T-cell (primary cell): Measurements from ENCODE around the gene CYP24A1. TPM values are rescaled to one million over a fixed set of nuclear protein-coding genes. Genes with fewer than 3 reads are reported as not detected.

Experiments
- ATAC-seq, 4 experiments: fragments of 200-7000 bp in 3 of 4; fragments of 150-1000 bp in 1 of 4; cut with Tn5 transposase; replicated peaks in 1 of 4; 1 replicate in 3 of 4; 2 replicates in 1 of 4; pipeline ENCODE4 v1.10.0; 2021; ENCODE audit warnings: moderate library complexity in 3 of 4, mild to moderate bottlenecking in 2 of 4, moderate number of reproducible peaks in 1 of 4
- CTCF ChIA-PET, 2 donors: fragments of 300-600 bp; sonication (Branson Sonifier 250); formaldehyde crosslinking; loops; one replicate each; lab custom pipeline; 2022; ENCODE audit warnings: antibody characterized with exemption in 2 of 2; lab: Charles Lee
- POLR2A ChIA-PET, 2 donors: fragments of 300-600 bp; sonication (Branson Sonifier 250); formaldehyde crosslinking; loops; one replicate each; lab custom pipeline; 2022; ENCODE audit warnings: antibody characterized with exemption in 2 of 2; lab: Charles Lee
- DNase-seq, 35 experiments: peaks; one replicate each; pipeline versions ENCODE4 v3.0.0 to v3.0.0-alpha.2; 2013 to 2023
- H3K27ac ChIP-seq: one replicate; pipeline ENCODE4 v1.5.1; 2013; ENCODE audit warnings: low read length
- H3K27me3 ChIP-seq, 2 experiments: replicated peaks in 1 of 2; 1 replicate in 1 of 2; 2 replicates in 1 of 2; pipeline versions ENCODE4 v1.6.1 to v1.7.0; 2013; ENCODE audit warnings: low read length in 1 of 2, mixed read lengths in 1 of 2; ENCODE audit not compliant: control insufficient read depth in 2 of 2, insufficient read depth in 2 of 2; ENCODE audit errors: extremely low read depth in 1 of 2
- H3K36me3 ChIP-seq, 2 donors: 1 replicate in 1 of 2; 2 replicates in 1 of 2; pipeline versions ENCODE4 v1.6.1 to v1.7.0; 2013; ENCODE audit warnings: low read length in 1 of 2; ENCODE audit not compliant: control insufficient read depth in 2 of 2, insufficient read depth in 1 of 2; ENCODE audit errors: extremely low read depth in 1 of 2
- H3K4me1 ChIP-seq, 2 experiments: 1 replicate in 1 of 2; 2 replicates in 1 of 2; pipeline versions ENCODE4 v1.6.1 to v1.7.0; 2013; ENCODE audit warnings: low read length in 2 of 2, mixed read lengths in 1 of 2; ENCODE audit not compliant: insufficient read depth in 2 of 2, control insufficient read depth in 1 of 2; ENCODE audit errors: extremely low read depth in 1 of 2
- H3K4me3 ChIP-seq, 2 donors: 1 replicate in 1 of 2; 2 replicates in 1 of 2; pipeline versions ENCODE4 v1.5.1 to v1.7.0; 2013; ENCODE audit warnings: mild to moderate bottlenecking in 2 of 2, low read length in 1 of 2, moderate library complexity in 1 of 2; ENCODE audit not compliant: control insufficient read depth in 1 of 2; ENCODE audit errors: extremely low read depth in 1 of 2
- H3K9me3 ChIP-seq: 2 replicates; pipeline ENCODE4 v1.7.0; 2013
- H3K27ac Mint-ChIP-seq, 2 donors: one replicate each; pipeline ENCODE4 v1.8.0; 2020 to 2021; ENCODE audit warnings: mild to moderate bottlenecking in 2 of 2, mixed read lengths in 2 of 2
- H3K27me3 Mint-ChIP-seq, 2 donors: one replicate each; pipeline ENCODE4 v1.8.0; 2021 to 2022; ENCODE audit warnings: mixed read lengths in 2 of 2
- H3K36me3 Mint-ChIP-seq: one replicate; pipeline ENCODE4 v1.8.0; 2021; ENCODE audit warnings: mixed read lengths
- H3K4me1 Mint-ChIP-seq, 3 donors: one replicate each; pipeline ENCODE4 v1.8.0; 2020 to 2022; ENCODE audit warnings: mixed read lengths in 3 of 3, mild to moderate bottlenecking in 1 of 3
- H3K4me3 Mint-ChIP-seq, 3 donors: one replicate each; pipeline ENCODE4 v1.8.0; 2020 to 2022; ENCODE audit warnings: mild to moderate bottlenecking in 3 of 3, mixed read lengths in 3 of 3, moderate library complexity in 3 of 3
- H3K9me3 Mint-ChIP-seq, 3 donors: one replicate each; pipeline ENCODE4 v1.8.0; 2020 to 2022; ENCODE audit warnings: mixed read lengths in 3 of 3
- WGBS: methylation state at CpG from one replicate; pipeline ENCODE4 v1.1.5; 2013; ENCODE audit warnings: missing lambda C conversion rate; ENCODE audit not compliant: insufficient coverage; 5-methylcytosine and 5-hydroxymethylcytosine counted together
- total RNA-seq, 35 experiments: library from RNA in 6 of 35; stranded (reverse) in 6 of 35; fragments of 120-200 nt in 1 of 35; gene quantifications; one replicate each; pipeline versions ENCODE4 v1.2.1 to v1.2.4 and lab custom pipeline; 2013 to 2026

The CYP24A1 gene
- total RNA-seq, 5 donors from 2014 or later (not counting 1 experiment from before 2014, with no cell fraction given): 0.13 to 0.79 (median 0.42) TPM; not detected in 1

DNA sequence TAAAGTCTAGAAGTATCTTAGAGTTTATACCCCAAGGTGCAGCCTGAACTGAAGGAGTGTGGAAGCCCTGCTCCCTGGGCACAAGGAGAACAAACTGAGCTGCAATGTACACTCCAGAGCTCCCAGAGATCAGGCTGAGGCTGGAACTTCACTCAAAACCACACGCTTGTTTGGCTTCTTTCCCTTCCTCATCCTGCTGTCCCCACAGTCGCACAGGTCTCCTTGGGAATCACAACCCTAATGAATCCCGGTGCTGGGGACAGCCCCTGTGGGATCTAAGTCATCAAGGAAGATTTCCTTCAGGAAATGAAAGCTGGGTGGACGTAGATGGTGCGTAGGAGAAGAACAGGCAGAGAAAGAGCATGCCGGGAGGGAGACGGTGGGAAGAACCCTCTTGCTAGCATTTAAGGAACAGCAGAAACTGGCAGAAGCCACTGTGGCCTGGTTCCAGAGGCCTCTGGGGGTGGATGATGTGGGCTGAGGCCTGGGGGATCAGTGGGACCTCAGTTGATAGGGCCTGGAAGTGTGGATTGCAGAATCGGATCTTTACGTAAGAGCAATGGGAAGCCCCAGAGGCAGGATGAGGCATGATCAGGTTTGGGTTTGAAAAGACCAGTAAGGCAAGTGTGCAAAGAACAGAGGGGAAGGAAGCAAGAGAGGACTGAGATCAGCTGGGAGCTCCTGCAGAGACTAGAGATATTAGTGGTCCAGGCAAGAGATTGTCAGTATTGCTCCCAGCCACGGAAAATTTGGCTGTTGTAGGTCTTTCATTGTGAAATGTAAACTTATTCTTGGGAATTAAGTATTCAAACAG lies 21.4 kb downstream of the CYP24A1 start:
- Mint-ChIP-seq H3K27ac (no peak overlapping the region), H3K4me1 (peaks cover 0 to 1% (median 0%) of the 10 kb centered on the region in 3 donors), H3K36me3 (no peaks in the 10 kb centered on the region), H3K27me3 (peaks cover 19 to 26% of the 10 kb centered on the region in 2 donors), H3K9me3 (no peaks in the 10 kb centered on the region), H3K4me3 (no peak overlapping the region)
- Histone ChIP-seq H3K36me3 (no peaks in the 10 kb centered on the region), H3K4me1 (no peaks in the 10 kb centered on the region), H3K27ac (no peak overlapping the region), H3K9me3 (no peaks in the 10 kb centered on the region), H3K4me3 (no peak overlapping the region), H3K27me3 (peaks cover 0 to 4% of the 10 kb centered on the region in 2 experiments)
- ChIA-PET CTCF (no interaction called here), POLR2A (no interaction called here)
- no peak for DNase-seq
- ATAC-seq: no peak
- WGBS: 91% methylated on average over 8 of the region's 10 CpGs

DNA sequence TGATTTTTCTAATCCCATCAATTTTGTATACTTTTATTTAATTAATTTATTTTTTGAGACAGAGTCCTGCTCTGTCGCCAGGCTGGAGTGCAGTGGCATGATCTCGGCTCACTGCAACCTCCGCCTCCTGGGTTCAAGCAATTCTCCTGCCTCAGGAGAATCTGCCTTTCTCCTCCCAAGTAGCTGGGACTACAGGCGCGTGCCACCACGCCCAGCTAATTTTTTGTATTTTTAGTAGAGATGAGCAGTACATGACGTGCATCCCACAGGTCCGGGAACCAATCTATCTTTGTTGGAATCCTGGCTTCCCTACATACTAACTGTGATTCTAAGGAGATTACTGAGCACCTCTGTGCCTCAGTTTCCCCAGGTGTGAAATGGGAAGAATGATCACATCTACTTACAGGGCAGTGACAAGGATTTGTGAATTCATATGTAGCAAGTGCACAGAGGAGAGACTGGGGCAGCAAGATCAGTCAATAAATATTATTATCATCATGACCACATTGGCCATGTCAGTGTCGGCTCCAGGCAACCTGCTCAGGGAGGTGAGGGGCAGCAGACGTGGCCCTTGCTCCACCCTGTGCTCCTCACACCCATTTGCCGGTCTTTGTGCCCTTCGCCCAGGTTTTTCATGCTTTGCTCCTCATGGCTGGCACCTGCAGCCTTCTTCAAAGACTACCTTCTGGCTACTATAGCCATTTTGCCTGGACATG lies 22.1 kb downstream of the CYP24A1 start:
- WGBS: 83% methylated on average over 4 of the region's 12 CpGs
- no peaks in the 10 kb centered on the region for H3K9me3 Mint-ChIP-seq
- peaks cover 0 to 1% (median 0%) of the 10 kb centered on the region in 3 donors for H3K4me1 Mint-ChIP-seq
- H3K36me3 Mint-ChIP-seq: no peaks in the 10 kb centered on the region
- peaks cover 0 to 4% of the 10 kb centered on the region in 2 experiments for H3K27me3 ChIP-seq
- DNase-seq: no peak
- H3K27ac Mint-ChIP-seq: no peak overlapping the region
- no peak overlapping the region for H3K27ac ChIP-seq
- no peaks in the 10 kb centered on the region for H3K9me3 ChIP-seq
- H3K4me1 ChIP-seq: no peaks in the 10 kb centered on the region
- no peak overlapping the region for H3K4me3 ChIP-seq
- POLR2A ChIA-PET: no interaction called here
- peaks cover 19 to 22% of the 10 kb centered on the region in 2 donors for H3K27me3 Mint-ChIP-seq
- no peak overlapping the region for H3K4me3 Mint-ChIP-seq
- H3K36me3 ChIP-seq: no peaks in the 10 kb centered on the region
- ATAC-seq: no peak
- CTCF ChIA-PET: no interaction called here

DNA sequence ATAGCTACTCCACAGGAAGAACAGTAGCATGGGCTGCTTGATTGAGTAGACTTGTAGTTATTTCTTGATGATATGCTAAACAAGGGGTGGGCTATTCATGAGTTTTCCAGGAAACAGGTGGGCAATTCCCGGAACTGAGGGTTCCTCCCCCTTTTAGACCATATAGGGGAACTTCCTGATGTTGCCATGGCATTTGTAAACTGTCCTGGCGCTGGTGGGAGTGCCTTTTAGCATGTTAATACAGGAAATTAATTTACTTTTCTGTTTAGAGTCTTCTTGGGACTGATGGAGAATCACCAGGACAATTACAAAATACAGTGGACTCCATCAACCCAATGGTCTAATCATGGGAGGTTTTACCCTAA lies 22.7 kb downstream of the CYP24A1 start:
- H3K36me3 ChIP-seq: no peaks in the 10 kb centered on the region
- H3K4me1 ChIP-seq: no peaks in the 10 kb centered on the region
- H3K4me3 Mint-ChIP-seq: no peak overlapping the region
- no peak overlapping the region for H3K4me3 ChIP-seq
- peaks cover 0 to 1% (median 0%) of the 10 kb centered on the region in 3 donors for H3K4me1 Mint-ChIP-seq
- no peaks in the 10 kb centered on the region for H3K36me3 Mint-ChIP-seq
- POLR2A ChIA-PET: no interaction called here
- DNase-seq: no peak
- H3K27ac Mint-ChIP-seq: no peak overlapping the region
- no peak for ATAC-seq
- CTCF ChIA-PET: no interaction called here
- peaks cover 0 to 4% of the 10 kb centered on the region in 2 experiments for H3K27me3 ChIP-seq
- no peak overlapping the region for H3K27ac ChIP-seq
- WGBS: no CpG with 5 or more reads among the region's 2 CpGs
- H3K9me3 ChIP-seq: no peaks in the 10 kb centered on the region
- H3K27me3 Mint-ChIP-seq: peaks cover 19 to 22% of the 10 kb centered on the region in 2 donors
- H3K9me3 Mint-ChIP-seq: no peaks in the 10 kb centered on the region

DNA sequence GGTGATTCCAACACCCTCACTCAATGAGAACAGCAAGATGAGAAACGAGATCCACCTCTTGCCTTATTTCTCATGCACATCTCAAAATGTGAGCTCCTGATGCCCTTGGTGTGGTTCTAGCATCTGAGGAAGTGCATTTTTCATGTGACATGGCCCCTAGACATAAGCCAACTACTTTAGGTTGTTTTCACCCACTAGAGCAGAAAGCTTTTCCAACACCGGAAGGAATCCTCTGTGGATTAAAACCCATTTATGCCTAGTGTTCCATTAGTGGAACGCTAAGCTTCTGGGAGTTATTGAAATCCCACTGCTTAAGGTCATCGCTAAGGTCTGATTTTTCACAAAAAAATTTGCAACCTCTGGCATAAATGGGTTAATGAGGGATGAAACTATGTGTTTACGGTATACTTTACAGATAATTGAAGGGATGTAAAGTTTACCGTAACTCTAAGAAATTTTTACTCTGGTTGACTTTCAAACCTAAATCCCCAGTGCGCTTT lies 24.0 kb downstream of the CYP24A1 start:
- no peak overlapping the region for H3K27ac ChIP-seq
- Mint-ChIP-seq H3K4me1 (peaks cover 0 to 1% (median 0%) of the 10 kb centered on the region in 3 donors), H3K27me3 (peaks cover 21 to 28% of the 10 kb centered on the region in 2 donors), H3K4me3 (no peak overlapping the region), H3K9me3 (no peaks in the 10 kb centered on the region), H3K36me3 (no peaks in the 10 kb centered on the region), H3K27ac (no peak overlapping the region)
- ChIA-PET CTCF (no interaction called here), POLR2A (no interaction called here)
- no peak overlapping the region for H3K4me3 ChIP-seq
- no peak for ATAC-seq
- H3K9me3 ChIP-seq: no peaks in the 10 kb centered on the region
- no peak for DNase-seq
- H3K27me3 ChIP-seq: peaks cover 0 to 4% of the 10 kb centered on the region in 2 experiments
- no peaks in the 10 kb centered on the region for H3K4me1 ChIP-seq
- H3K36me3 ChIP-seq: no peaks in the 10 kb centered on the region
- WGBS: 86% methylated on average over 1 of the region's 7 CpGs

DNA sequence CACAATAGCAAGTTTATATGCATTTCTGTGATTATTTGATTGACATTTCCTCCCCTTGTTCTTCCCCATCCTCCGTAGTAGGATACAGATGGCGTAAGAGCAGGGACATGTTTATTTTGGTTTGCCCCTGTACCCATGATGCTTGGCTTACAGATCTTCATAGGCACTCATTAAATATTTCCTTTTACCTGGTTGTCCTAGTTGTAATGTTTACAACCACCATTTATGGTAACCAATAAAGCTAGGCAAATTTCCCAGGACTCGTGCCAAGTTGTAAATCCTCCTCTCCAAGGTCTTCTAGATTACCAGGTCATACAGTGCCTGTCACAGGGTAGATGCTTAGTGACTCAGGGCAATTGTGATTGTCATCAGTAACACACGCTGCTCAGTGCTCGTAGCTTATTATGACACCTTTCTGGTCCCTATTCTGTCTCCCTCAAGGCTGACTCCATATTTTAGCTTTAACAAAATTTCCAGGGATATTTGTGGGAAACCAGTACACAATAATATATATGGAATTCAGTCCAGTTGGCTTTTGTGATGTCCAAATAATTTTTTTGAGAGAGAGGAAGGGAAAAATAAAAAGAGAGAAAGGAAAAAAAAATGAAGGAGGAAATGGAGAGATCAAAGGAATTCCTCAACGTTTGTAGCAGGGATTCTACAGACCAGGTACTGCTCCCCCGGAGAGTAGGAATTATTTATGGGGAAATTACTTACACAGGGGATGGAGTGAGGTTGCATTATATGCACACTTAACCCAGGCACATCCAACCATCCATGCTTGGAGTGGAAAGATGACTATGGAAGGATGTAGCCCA lies 24.6 kb downstream of the CYP24A1 start:
- CTCF ChIA-PET: interaction anchor here in 1 of 2 donors (0.8 kb wide), 1 partner anchor 9 kb away, joined by 4 read pairs; no protein-coding TSS in a partner anchor

DNA sequence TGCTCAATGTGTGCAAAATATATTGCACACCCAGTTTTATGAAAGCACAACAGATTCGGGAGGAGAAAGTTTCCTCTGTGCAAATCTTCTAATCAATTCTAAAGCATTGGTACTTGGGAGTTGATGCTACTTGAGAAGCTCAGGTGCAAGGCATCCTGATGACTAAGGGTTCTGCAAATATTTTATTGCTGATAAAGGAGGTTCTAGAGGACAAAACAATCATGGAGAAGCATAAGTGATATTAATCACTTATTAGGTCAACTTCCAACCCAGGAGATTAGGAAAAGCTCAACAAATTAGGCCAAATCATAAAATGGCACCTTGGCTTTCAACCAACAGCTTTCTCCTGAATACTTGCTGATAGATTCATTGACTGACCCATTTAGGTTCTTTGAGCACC lies 27.1 kb downstream of the CYP24A1 start:
- DNase-seq: no peak
- ATAC-seq: no peak
- Mint-ChIP-seq H3K27me3 (peaks cover 14 to 19% of the 10 kb centered on the region in 2 donors), H3K4me3 (no peak overlapping the region), H3K9me3 (no peaks in the 10 kb centered on the region), H3K27ac (no peak overlapping the region), H3K36me3 (no peaks in the 10 kb centered on the region), H3K4me1 (peaks cover 0 to 1% (median 0%) of the 10 kb centered on the region in 3 donors)
- Histone ChIP-seq H3K27me3 (peaks cover 0 to 2% of the 10 kb centered on the region in 2 experiments), H3K9me3 (no peaks in the 10 kb centered on the region), H3K4me1 (no peaks in the 10 kb centered on the region), H3K4me3 (no peak overlapping the region), H3K36me3 (no peaks in the 10 kb centered on the region), H3K27ac (no peak overlapping the region)
- WGBS: no CpG with 5 or more reads among the region's 1 CpG
- POLR2A ChIA-PET: no interaction called here
- CTCF ChIA-PET: no interaction called here

More for the DNA sequence above, 24.6 kb downstream of the CYP24A1 start:
- H3K27me3 ChIP-seq: peaks cover 0 to 4% of the 10 kb centered on the region in 2 experiments
- Mint-ChIP-seq H3K36me3 (no peaks in the 10 kb centered on the region), H3K9me3 (no peaks in the 10 kb centered on the region), H3K27ac (no peak overlapping the region), H3K27me3 (peaks cover 21 to 28% of the 10 kb centered on the region in 2 donors), H3K4me3 (no peak overlapping the region), H3K4me1 (peaks cover 0 to 1% (median 0%) of the 10 kb centered on the region in 3 donors)
- ATAC-seq (no peak), DNase-seq (no peak)
- H3K27ac ChIP-seq: no peak overlapping the region
- WGBS: 83% methylated on average over 1 of the region's 7 CpGs
- POLR2A ChIA-PET: no interaction called here
- no peaks in the 10 kb centered on the region for H3K9me3 ChIP-seq
- no peaks in the 10 kb centered on the region for H3K4me1 ChIP-seq
- H3K36me3 ChIP-seq: no peaks in the 10 kb centered on the region
- H3K4me3 ChIP-seq: no peak overlapping the region
